IMR-90 (cell line): ENCODE results near the gene SESN1.

Experiments used
- BHLHE40 ChIP-seq: fragments of 150-350 bp; IDR thresholded peaks from 2 replicates; pipeline ENCODE4 v1.6.1; 2016; ENCODE audit warnings: mild to moderate bottlenecking, low read depth, low read length
- FOS ChIP-seq: fragments of 150-350 bp; IDR thresholded peaks from 2 replicates; pipeline ENCODE4 v1.6.1; 2016; ENCODE audit warnings: low read depth, low read length
- MXI1 ChIP-seq: IDR thresholded peaks from 2 replicates; pipeline ENCODE4 v1.6.1; 2012; ENCODE audit warnings: low read depth, mild to moderate bottlenecking, low read length, moderate library complexity, borderline replicate concordance
- POLR2A ChIP-seq: IDR thresholded peaks from 2 replicates; pipeline ENCODE4 v1.6.1; 2012; ENCODE audit warnings: mild to moderate bottlenecking, low read depth, low read length
- RAD21 ChIP-seq: IDR thresholded peaks from 2 replicates; pipeline ENCODE4 v1.6.1; 2012; ENCODE audit warnings: low read length, improper control_type of control experiment
- RCOR1 ChIP-seq: IDR thresholded peaks from 2 replicates; pipeline ENCODE4 v1.6.1; 2012; ENCODE audit warnings: mild to moderate bottlenecking, low read length, improper control_type of control experiment; ENCODE audit not compliant: insufficient replicate concordance
- SMC3 ChIP-seq: fragments of 150-350 bp; IDR thresholded peaks from 2 replicates; pipeline ENCODE4 v1.6.1; 2016; ENCODE audit warnings: low read depth, mild to moderate bottlenecking, antibody characterized with exemption, low read length, moderate library complexity
- TF ChIP-seq, protein P1 (sequence below): fragments of 150-350 bp; IDR thresholded peaks from 2 replicates; pipeline ENCODE4 v1.6.1; 2017; ENCODE audit warnings: mild to moderate bottlenecking, antibody characterized with exemption, low read length, low read depth
- TF ChIP-seq, protein P2 (sequence below): conservative IDR thresholded peaks from 2 replicates; pipeline ENCODE4 v1.5.1; 2012; ENCODE audit warnings: mild to moderate bottlenecking, low read depth, low read length, improper control_type of control experiment
- TF ChIP-seq, protein P3 (sequence below): fragments of 150-350 bp; IDR thresholded peaks from 2 replicates; pipeline ENCODE4 v1.6.1; 2016; ENCODE audit warnings: low read depth, mild to moderate bottlenecking, low read length, moderate library complexity, borderline replicate concordance

DNA sequence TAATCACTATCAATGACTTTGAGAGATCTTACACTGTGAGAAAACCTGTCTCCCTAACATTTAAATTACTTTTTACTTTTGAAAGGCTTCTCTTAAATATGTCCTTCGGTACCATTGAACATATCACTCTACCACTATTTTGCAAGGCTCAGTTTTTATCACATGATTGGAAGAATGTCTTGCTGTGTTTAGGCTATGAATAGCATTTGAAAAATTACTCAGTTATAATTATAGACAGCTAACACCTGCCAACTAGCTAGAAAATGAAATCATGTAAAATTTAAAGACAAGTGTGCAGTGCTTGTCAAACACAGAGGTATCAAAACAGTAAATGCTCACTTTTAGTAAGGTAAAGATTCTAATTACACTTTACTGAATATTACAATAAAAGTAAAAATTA lies 11.0 kb downstream of the SESN1 start:
- no peak for TF ChIP-seq RCOR1
- TF ChIP-seq, protein P1, sequence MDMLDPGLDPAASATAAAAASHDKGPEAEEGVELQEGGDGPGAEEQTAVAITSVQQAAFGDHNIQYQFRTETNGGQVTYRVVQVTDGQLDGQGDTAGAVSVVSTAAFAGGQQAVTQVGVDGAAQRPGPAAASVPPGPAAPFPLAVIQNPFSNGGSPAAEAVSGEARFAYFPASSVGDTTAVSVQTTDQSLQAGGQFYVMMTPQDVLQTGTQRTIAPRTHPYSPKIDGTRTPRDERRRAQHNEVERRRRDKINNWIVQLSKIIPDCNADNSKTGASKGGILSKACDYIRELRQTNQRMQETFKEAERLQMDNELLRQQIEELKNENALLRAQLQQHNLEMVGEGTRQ = no peak
- TF ChIP-seq, protein P2, sequence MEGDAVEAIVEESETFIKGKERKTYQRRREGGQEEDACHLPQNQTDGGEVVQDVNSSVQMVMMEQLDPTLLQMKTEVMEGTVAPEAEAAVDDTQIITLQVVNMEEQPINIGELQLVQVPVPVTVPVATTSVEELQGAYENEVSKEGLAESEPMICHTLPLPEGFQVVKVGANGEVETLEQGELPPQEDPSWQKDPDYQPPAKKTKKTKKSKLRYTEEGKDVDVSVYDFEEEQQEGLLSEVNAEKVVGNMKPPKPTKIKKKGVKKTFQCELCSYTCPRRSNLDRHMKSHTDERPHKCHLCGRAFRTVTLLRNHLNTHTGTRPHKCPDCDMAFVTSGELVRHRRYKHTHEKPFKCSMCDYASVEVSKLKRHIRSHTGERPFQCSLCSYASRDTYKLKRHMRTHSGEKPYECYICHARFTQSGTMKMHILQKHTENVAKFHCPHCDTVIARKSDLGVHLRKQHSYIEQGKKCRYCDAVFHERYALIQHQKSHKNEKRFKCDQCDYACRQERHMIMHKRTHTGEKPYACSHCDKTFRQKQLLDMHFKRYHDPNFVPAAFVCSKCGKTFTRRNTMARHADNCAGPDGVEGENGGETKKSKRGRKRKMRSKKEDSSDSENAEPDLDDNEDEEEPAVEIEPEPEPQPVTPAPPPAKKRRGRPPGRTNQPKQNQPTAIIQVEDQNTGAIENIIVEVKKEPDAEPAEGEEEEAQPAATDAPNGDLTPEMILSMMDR = no peak
- no peak for TF ChIP-seq MXI1
- no peak for TF ChIP-seq POLR2A
- no peak for TF ChIP-seq BHLHE40
- TF ChIP-seq RAD21 = no peak
- TF ChIP-seq, protein P3, sequence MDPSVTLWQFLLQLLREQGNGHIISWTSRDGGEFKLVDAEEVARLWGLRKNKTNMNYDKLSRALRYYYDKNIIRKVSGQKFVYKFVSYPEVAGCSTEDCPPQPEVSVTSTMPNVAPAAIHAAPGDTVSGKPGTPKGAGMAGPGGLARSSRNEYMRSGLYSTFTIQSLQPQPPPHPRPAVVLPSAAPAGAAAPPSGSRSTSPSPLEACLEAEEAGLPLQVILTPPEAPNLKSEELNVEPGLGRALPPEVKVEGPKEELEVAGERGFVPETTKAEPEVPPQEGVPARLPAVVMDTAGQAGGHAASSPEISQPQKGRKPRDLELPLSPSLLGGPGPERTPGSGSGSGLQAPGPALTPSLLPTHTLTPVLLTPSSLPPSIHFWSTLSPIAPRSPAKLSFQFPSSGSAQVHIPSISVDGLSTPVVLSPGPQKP = no peak
- no peak for TF ChIP-seq SMC3
- TF ChIP-seq FOS = no peak
